CD4-positive, alpha-beta T cell treated with Interleukin-10 for 1 hour (primary cell): Measurements from ENCODE around the gene PROKR1.

Experiments
- DNase-seq: peaks from one replicate; pipeline ENCODE4 v3.0.0-alpha.2; 2020

PROKR1 gene

DNA sequence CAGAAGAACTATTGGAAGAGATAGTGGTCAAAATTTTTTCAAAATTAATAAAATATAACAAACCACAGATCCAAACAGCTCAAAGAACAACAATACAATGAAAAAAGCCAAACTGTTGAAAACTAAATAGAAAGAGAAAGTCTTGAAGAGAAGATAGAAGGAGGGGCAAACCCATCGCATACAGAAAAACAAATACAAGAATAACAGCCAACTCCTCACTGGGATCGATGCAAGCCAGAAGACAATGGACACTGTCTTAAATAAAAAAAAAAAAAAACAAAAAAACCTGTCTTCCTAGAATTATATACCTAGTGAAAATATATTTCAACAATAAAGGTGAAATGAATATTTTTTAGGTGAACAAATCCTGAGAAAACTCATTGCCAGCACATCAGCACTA lies 57.2 kb downstream of the PROKR1 start:
- DNase-seq = no peak

DNA sequence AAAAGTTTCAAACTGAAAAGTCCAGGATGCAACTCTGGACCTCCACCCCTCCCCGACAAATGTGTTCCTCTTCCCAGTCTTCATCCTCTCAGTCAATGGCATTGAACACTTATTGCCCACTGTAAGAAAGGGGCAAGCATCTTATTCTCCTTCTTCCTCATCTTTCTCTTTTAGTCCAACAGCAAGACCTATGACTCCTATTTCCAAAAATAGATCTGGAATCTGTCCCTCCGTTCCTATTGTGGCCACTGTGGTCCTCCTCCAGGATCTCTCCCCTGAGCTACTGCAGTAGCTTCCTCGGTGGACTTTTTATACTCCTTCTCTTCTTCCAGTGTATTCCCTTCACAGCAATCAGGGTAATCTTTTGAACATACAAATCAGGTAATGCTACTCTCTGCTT lies 63.3 kb downstream of the PROKR1 start:
- DNase-seq = no peak
